ENCODE measurements around the gene TNFRSF1B.
A peak's percentile ranks its signal among the peaks of the same experiment; 100 is the strongest.
"Not testable (repeated sequence)": the region's sequence is repeated elsewhere in the genome, so short reads cannot be mapped to it uniquely, and the experiment has no call there.

Gene TNFRSF1B

DNA sequence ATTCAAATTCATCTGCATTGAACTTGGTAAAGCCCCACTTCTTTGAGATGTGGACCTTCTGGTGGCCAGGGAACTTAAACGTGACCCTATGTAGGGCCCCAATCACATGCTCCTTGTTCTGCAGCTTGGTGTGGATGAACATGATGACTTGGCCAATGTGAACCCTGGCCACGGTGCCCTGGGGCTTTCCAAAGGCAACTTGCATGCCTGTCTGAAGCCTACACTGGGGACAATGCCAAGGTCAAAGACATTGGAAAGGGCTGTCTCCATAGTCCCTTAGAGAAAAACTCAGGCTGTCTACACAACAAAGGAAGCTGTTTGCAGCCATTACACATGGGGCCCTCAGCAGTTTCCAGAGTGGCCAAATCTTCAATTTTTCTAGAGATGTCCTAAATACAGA lies 54.1 kb downstream of the TNFRSF1B start:
- no peak overlapping the region for H3K23ac ChIP-seq (ENCODE audit: low read depth, low read length, poor library complexity)
- no peak overlapping the region for H2BK15ac ChIP-seq (ENCODE audit: low read length)
- no peak overlapping the region for H2BK120ac ChIP-seq (ENCODE audit: low read depth, low read length)
- H3K4me3 ChIP-seq (ENCODE audit: low read length in 2 of 2), result no peak overlapping the region
- no peak overlapping the region for H3K9ac ChIP-seq (ENCODE audit: low read depth, low read length, poor library complexity)
- peaks cover 6 to 13% of the 10 kb centered on the region in 2 donors for H3K9me3 ChIP-seq (replicated peaks in 1 of 2; ENCODE audit: control insufficient read depth in 2 of 2, insufficient read depth in 1 of 2, low read depth in 1 of 2, low read length in 2 of 2)
- H3K14ac ChIP-seq (ENCODE audit: low read length), result no peak overlapping the region
- no peaks in the 10 kb centered on the region for H3K4me1 ChIP-seq (ENCODE audit: control insufficient read depth in 2 of 2, insufficient read depth in 1 of 2, low read depth in 1 of 2, low read length in 2 of 2)
- H4K91ac ChIP-seq (ENCODE audit: low read depth, low read length, poor library complexity), result no peak overlapping the region
- no peak overlapping the region for H3K18ac ChIP-seq (ENCODE audit: low read length)
- no peak overlapping the region for H2BK5ac ChIP-seq (ENCODE audit: low read length)
- no peak overlapping the region for H3K4ac ChIP-seq (ENCODE audit: low read length)
- no CpG with 5 or more reads among the region's 2 CpGs for WGBS, 2 donors (ENCODE audit: extremely low coverage in 2 of 2, insufficient read length in 2 of 2, insufficient replicate concordance in 1 of 2)
- H3K36me3 ChIP-seq (replicated peaks in 1 of 2; ENCODE audit: control insufficient read depth in 2 of 2, insufficient read depth in 2 of 2, low read length in 2 of 2), result no peaks in the 10 kb centered on the region
- H3K27me3 ChIP-seq (ENCODE audit: control insufficient read depth in 3 of 3, insufficient read depth in 3 of 3, low read depth in 1 of 3, low read length in 3 of 3), result no peaks in the 10 kb centered on the region
- H4K8ac ChIP-seq (ENCODE audit: low read depth, low read length), result no peak overlapping the region
- DNase-seq (ENCODE audit: low spot score), result no peak
- H3K79me1 ChIP-seq (ENCODE audit: low read depth, low read length), result no peaks in the 10 kb centered on the region
- H2BK12ac ChIP-seq (ENCODE audit: low read length), result no peak overlapping the region
- no peak overlapping the region for H2AFZ ChIP-seq (ENCODE audit: low read length)
- H3K4me2 ChIP-seq (ENCODE audit: insufficient read depth, low read length, poor library complexity, severe bottlenecking), result no peak overlapping the region
- H3K27ac ChIP-seq (replicated peaks; ENCODE audit: low read length), result no peak overlapping the region
- H2AK5ac ChIP-seq (ENCODE audit: low read depth, low read length), result peak overlapping the region; percentile 37

DNA sequence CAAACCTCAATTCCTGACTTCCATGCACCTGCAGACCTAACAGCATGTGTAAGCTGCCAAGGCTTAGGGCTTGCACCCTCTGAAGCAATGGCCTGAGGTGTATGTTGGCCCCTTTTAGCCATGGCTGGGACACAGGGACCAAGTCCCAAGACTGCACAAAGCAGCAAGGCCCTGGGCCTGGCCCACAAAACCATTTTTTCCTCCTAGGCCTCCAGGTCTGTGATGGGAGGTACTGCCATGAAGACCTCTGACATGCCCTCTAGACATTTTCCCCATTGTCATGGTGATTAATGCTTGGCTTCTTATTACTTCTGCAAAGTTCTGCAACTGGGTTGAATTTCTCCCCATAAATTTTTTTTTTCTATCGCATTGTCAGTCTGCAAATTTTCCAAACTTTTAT lies 55.9 kb downstream of the TNFRSF1B start:
- not testable (repeated sequence) for DNase-seq (ENCODE audit: low spot score); H3K23ac ChIP-seq (ENCODE audit: low read depth, low read length, poor library complexity); H4K91ac ChIP-seq (ENCODE audit: low read depth, low read length, poor library complexity); H2BK15ac ChIP-seq (ENCODE audit: low read length); H3K9ac ChIP-seq (ENCODE audit: low read depth, low read length, poor library complexity); H3K18ac ChIP-seq (ENCODE audit: low read length); H2AFZ ChIP-seq (ENCODE audit: low read length); H3K9me3 ChIP-seq (replicated peaks in 1 of 2; ENCODE audit: control insufficient read depth in 2 of 2, insufficient read depth in 1 of 2, low read depth in 1 of 2, low read length in 2 of 2); H2BK120ac ChIP-seq (ENCODE audit: low read depth, low read length); H3K4me2 ChIP-seq (ENCODE audit: insufficient read depth, low read length, poor library complexity, severe bottlenecking); H2BK12ac ChIP-seq (ENCODE audit: low read length); H3K4me1 ChIP-seq (ENCODE audit: control insufficient read depth in 2 of 2, insufficient read depth in 1 of 2, low read depth in 1 of 2, low read length in 2 of 2); H3K27me3 ChIP-seq (ENCODE audit: control insufficient read depth in 3 of 3, insufficient read depth in 3 of 3, low read depth in 1 of 3, low read length in 3 of 3); H4K8ac ChIP-seq (ENCODE audit: low read depth, low read length); H3K79me1 ChIP-seq (ENCODE audit: low read depth, low read length); H3K27ac ChIP-seq (replicated peaks; ENCODE audit: low read length); H3K4me3 ChIP-seq (ENCODE audit: low read length in 2 of 2); H3K4ac ChIP-seq (ENCODE audit: low read length); H2AK5ac ChIP-seq (ENCODE audit: low read depth, low read length); H3K36me3 ChIP-seq (replicated peaks in 1 of 2; ENCODE audit: control insufficient read depth in 2 of 2, insufficient read depth in 2 of 2, low read length in 2 of 2); H2BK5ac ChIP-seq (ENCODE audit: low read length); H3K14ac ChIP-seq (ENCODE audit: low read length)
- WGBS, 2 donors (ENCODE audit: extremely low coverage in 2 of 2, insufficient read length in 2 of 2, insufficient replicate concordance in 1 of 2), result no CpG with 5 or more reads among the region's 1 CpG

DNA sequence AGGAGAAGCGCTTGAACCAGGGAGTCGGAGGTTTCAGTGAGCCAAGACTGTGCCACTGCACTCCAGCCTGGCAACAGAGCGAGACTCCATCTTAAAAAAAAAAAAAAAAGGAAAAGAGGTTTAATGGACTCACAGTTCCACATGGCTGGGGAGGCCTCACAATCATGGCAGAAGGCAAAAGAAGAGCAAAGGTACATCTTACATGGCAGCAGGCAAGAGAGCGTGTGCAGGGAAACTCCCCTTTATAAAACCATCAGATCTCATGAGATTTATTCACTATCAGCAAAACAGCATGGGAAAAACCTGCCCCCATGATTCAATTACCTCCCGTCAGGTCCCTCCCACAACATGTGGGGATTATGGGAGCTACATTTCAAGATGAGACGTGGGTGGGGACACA lies 57.3 kb downstream of the TNFRSF1B start:
- no CpG with 5 or more reads among the region's 6 CpGs for WGBS, 2 donors (ENCODE audit: extremely low coverage in 2 of 2, insufficient read length in 2 of 2, insufficient replicate concordance in 1 of 2)
- H3K79me1 ChIP-seq (ENCODE audit: low read depth, low read length); H4K91ac ChIP-seq (ENCODE audit: low read depth, low read length, poor library complexity); H3K4me2 ChIP-seq (ENCODE audit: insufficient read depth, low read length, poor library complexity, severe bottlenecking); H3K18ac ChIP-seq (ENCODE audit: low read length); H4K8ac ChIP-seq (ENCODE audit: low read depth, low read length); DNase-seq (ENCODE audit: low spot score); H3K4me3 ChIP-seq (ENCODE audit: low read length in 2 of 2); H2BK120ac ChIP-seq (ENCODE audit: low read depth, low read length); H3K27ac ChIP-seq (replicated peaks; ENCODE audit: low read length); H3K23ac ChIP-seq (ENCODE audit: low read depth, low read length, poor library complexity); H3K14ac ChIP-seq (ENCODE audit: low read length); H3K27me3 ChIP-seq (ENCODE audit: control insufficient read depth in 3 of 3, insufficient read depth in 3 of 3, low read depth in 1 of 3, low read length in 3 of 3); H3K9ac ChIP-seq (ENCODE audit: low read depth, low read length, poor library complexity); H2BK5ac ChIP-seq (ENCODE audit: low read length); H3K36me3 ChIP-seq (replicated peaks in 1 of 2; ENCODE audit: control insufficient read depth in 2 of 2, insufficient read depth in 2 of 2, low read length in 2 of 2); H3K9me3 ChIP-seq (replicated peaks in 1 of 2; ENCODE audit: control insufficient read depth in 2 of 2, insufficient read depth in 1 of 2, low read depth in 1 of 2, low read length in 2 of 2); H3K4ac ChIP-seq (ENCODE audit: low read length); H2AK5ac ChIP-seq (ENCODE audit: low read depth, low read length); H3K4me1 ChIP-seq (ENCODE audit: control insufficient read depth in 2 of 2, insufficient read depth in 1 of 2, low read depth in 1 of 2, low read length in 2 of 2); H2AFZ ChIP-seq (ENCODE audit: low read length); H2BK15ac ChIP-seq (ENCODE audit: low read length); H2BK12ac ChIP-seq (ENCODE audit: low read length): not testable (repeated sequence)

DNA sequence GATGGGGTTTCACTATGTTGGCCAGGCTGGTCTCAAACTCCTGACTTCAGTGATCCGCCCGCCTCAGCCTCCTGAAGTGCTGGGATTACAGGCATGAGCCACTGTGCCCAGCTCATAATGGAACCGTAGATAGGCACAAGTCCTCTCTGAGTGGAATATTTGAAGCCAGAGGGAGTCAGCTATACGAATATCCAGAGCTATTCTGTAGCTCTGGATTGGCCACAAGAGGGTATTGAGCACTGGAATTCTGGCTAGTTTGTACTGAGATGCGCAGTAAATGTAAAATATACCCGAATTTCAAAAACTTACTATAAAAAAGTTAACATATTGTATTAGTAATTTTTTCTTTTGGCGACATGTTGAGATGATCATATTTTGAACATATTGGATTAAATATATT lies 62.2 kb downstream of the TNFRSF1B start:
- no peak overlapping the region for H3K27ac ChIP-seq (replicated peaks; ENCODE audit: low read length)
- no peak overlapping the region for H4K91ac ChIP-seq (ENCODE audit: low read depth, low read length, poor library complexity)
- no peak overlapping the region for H3K4me3 ChIP-seq (ENCODE audit: low read length in 2 of 2)
- H2AFZ ChIP-seq (ENCODE audit: low read length), result no peak overlapping the region
- no peak overlapping the region for H4K8ac ChIP-seq (ENCODE audit: low read depth, low read length)
- no peak overlapping the region for H2BK15ac ChIP-seq (ENCODE audit: low read length)
- no peak overlapping the region for H3K4me2 ChIP-seq (ENCODE audit: insufficient read depth, low read length, poor library complexity, severe bottlenecking)
- peaks cover 8% of the 10 kb centered on the region for H3K79me1 ChIP-seq (ENCODE audit: low read depth, low read length)
- no peak overlapping the region for H3K14ac ChIP-seq (ENCODE audit: low read length)
- no peaks in the 10 kb centered on the region for H3K27me3 ChIP-seq (ENCODE audit: control insufficient read depth in 3 of 3, insufficient read depth in 3 of 3, low read depth in 1 of 3, low read length in 3 of 3)
- H2BK5ac ChIP-seq (ENCODE audit: low read length), result no peak overlapping the region
- no peak for DNase-seq (ENCODE audit: low spot score)
- H3K4ac ChIP-seq (ENCODE audit: low read length), result no peak overlapping the region
- no peak overlapping the region for H2BK120ac ChIP-seq (ENCODE audit: low read depth, low read length)
- no peak overlapping the region for H3K23ac ChIP-seq (ENCODE audit: low read depth, low read length, poor library complexity)
- H2BK12ac ChIP-seq (ENCODE audit: low read length), result no peak overlapping the region
- H3K9me3 ChIP-seq (replicated peaks in 1 of 2; ENCODE audit: control insufficient read depth in 2 of 2, insufficient read depth in 1 of 2, low read depth in 1 of 2, low read length in 2 of 2), result no peaks in the 10 kb centered on the region
- no peaks in the 10 kb centered on the region for H3K36me3 ChIP-seq (replicated peaks in 1 of 2; ENCODE audit: control insufficient read depth in 2 of 2, insufficient read depth in 2 of 2, low read length in 2 of 2)
- no peak overlapping the region for H3K18ac ChIP-seq (ENCODE audit: low read length)
- WGBS, 2 donors (ENCODE audit: extremely low coverage in 2 of 2, insufficient read length in 2 of 2, insufficient replicate concordance in 1 of 2), result no CpG with 5 or more reads among the region's 7 CpGs
- peaks cover 3 to 4% of the 10 kb centered on the region in 2 donors for H3K4me1 ChIP-seq (ENCODE audit: control insufficient read depth in 2 of 2, insufficient read depth in 1 of 2, low read depth in 1 of 2, low read length in 2 of 2)
- H3K9ac ChIP-seq (ENCODE audit: low read depth, low read length, poor library complexity), result no peak overlapping the region
- no peak overlapping the region for H2AK5ac ChIP-seq (ENCODE audit: low read depth, low read length)

Data from neuronal stem cell (in vitro differentiated cells).